ENCODE measurements around the gene GLRX.
"Not testable (repeated sequence)": the region's sequence is repeated elsewhere in the genome, so short reads cannot be mapped to it uniquely, and the experiment has no call there.

Gene GLRX

DNA sequence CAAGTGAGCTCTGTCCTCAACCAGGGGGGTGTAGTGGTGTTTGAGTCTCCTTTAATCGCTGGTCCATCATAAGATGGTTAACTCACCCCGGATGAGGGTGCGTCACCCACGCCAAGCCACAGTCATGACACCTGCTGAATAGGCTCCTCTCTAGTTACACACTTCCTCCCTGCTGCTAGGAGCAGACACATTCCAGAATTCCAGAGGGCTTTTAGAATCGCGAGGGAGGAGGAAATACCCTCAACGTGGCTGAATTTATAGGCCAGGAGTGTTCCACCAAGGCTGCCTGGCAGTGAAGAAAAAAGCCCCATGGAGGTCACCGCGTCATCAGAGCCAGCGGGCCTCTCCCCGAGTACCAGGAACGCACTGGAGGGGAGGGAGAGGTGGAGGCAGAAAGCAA is 5.1 kb downstream of the GLRX start:
- TF ChIP-seq CTCF (IDR thresholded peaks at IDR 0.05; ENCODE audit: extremely low read depth, missing control alignments): no peak

GRCh38 chr5:95816776-95817175 is 5.8 kb downstream of the GLRX start:
- no peak for DNase-seq (ENCODE audit: low spot score)
- no peak for TF ChIP-seq CTCF (IDR thresholded peaks at IDR 0.05; ENCODE audit: extremely low read depth, missing control alignments)

More for the DNA sequence above, 5.1 kb downstream of the GLRX start:
- DNase-seq (ENCODE audit: low spot score): no peak

DNA sequence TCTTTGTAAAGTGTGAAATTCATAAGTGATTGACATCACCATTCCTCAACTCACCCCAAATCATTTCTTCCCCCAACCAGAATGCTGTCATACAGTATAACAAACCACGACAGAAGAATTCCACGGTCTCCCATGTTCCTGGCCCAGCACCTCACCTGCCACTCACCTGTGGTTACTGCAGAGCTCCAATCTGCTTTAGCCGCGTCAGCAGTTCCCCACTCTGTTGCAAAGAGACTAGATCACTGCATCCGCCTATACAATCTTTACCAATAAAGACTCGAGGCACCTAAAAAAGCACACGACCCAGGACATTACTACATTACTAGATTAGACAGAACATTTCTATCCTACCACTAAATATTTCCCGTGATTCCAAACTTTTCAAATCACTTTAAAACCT is 6.2 kb downstream of the GLRX start:
- TF ChIP-seq CTCF (IDR thresholded peaks at IDR 0.05; ENCODE audit: extremely low read depth, missing control alignments): no peak
- no peak for DNase-seq (ENCODE audit: low spot score)

DNA sequence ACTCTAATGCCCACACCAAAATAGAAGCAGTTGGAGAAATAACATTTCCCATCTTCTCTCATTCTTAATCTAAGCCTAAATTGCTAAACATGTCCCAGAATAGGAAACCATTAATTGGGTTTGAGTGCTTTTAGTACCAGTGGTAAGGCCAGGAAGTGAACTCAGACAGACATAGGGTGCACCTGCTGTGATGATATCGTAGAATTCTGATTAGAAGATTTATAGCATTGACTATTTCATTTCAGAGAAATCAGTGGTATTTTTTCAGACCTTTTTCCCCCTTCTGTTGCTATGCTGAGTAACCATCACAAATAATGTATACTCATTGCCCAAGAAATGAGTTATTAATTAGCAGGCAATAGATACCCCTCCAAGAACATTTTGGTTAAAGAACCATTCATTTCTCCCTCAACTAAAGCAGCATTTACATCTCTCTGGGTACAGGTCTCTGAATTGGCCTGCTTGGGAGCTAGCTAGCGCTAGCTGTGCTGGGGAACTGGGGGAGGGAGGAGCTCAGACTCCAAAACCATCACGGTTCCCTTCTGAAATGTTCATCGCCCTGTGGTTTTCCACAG is 7.3 kb downstream of the GLRX start:
- TF ChIP-seq CTCF (IDR thresholded peaks at IDR 0.05; ENCODE audit: extremely low read depth, missing control alignments): no peak
- DNase-seq (ENCODE audit: low spot score): no peak

DNA sequence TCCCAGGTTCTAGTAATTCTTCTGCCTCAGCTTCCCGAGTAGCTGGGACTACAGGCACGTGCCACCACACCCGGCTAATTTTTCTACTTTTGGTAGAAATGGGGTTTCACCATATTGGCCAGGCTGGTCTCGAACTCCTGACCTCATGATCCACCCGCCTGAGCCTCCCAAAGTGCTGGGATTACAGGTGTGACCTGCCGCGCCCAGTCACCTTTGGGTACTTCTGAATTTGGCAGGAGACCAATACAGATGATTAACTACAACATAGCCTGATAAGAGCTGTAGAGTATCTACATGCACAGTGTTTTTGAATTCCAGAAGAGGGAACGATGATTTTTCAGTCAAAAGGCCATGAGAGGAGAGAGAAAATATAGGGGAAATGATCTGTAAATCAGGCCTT is 9.5 kb downstream of the GLRX start:
- DNase-seq (ENCODE audit: low spot score): not testable (repeated sequence)

DNA sequence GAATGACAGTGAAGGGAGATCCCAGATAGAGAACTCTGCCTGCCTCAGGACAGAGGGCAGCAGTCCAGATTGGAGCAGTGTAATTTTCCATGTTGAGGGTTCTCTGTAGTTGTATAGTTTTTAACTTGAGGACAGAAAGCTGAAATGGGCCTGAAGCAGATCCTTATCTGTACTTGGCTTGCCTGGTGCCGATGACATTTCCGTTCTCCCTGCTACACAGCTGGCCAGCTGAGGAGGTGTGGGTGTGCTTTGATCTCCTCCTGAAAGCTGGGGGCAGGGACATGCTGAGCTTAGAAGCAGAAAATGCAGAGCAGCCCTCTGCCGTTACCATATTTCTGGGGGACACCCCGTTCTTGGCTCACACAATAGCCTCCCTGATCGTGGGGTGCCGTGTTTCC is 10.5 kb downstream of the GLRX start:
- TF ChIP-seq CTCF (IDR thresholded peaks at IDR 0.05; ENCODE audit: extremely low read depth, missing control alignments): no peak
- no peak for DNase-seq (ENCODE audit: low spot score)

DNA sequence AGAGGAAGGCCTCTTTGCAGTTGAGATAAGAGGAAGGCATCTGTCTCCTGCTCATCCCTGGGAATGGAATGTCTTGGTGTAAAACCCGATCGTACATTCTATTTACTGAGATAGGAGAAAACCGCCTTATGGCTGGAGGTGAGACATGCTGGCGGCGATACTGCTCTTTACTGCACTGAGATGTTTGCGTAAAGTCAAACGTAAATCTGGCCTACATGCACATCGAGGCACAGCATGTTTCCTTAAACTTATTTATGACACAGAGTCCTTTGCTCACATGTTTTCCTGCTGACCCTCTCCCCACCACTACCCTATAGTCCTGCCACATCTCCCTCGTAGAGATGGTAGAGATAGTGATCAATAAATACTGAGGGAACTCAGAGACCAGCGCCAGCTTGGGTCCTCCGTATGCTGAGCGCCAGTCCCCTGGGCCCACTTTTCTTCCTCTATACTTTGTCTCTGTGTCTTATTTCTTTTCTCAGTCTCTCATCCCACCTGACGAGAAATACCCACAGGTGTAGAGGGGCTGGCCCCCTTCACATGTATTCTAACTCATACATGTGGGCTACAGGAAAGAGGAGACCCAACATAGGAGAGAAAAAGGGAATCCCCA is 11.0 kb downstream of the GLRX start:
- DNase-seq (ENCODE audit: low spot score): not testable (repeated sequence)

DNA sequence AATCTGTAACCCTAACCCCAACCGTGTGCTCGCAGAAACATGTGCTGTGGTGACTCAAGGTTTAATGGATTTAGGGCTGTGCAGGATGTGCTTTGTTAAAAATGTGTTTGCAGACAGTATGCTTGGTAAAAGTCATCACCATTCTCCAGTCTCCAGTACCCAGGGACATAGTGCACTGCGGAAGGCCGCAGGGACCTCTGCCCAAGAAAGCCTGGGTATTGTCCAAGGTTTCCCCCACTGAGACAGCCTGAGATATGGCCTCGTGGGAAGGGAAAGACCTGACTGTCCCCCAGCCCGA is 11.5 kb downstream of the GLRX start:
- DNase-seq (ENCODE audit: low spot score): not testable (repeated sequence)

- TF ChIP-seq CTCF (IDR thresholded peaks at IDR 0.05; ENCODE audit: extremely low read depth, missing control alignments): no peak
- no peak for DNase-seq (ENCODE audit: low spot score)
Measured at GRCh38 chr5:95810305-95811125, 12.0 kb downstream of the GLRX start.
